GM19023 (cell line): Measurements from ENCODE around the gene SLC25A47.
A peak's percentile ranks its signal among the peaks of the same experiment; 100 is the strongest.
"Not testable (repeated sequence)": the region's sequence is repeated elsewhere in the genome, so short reads cannot be mapped to it uniquely, and the experiment has no call there.

Source experiments
- ATAC-seq: cut with Tn5 transposase; IDR thresholded peaks from one replicate; pipeline ENCODE4 v1.9.1; 2021; ENCODE audit warnings: mild to moderate bottlenecking, moderate library complexity; ENCODE audit not compliant: unreplicated experiment

The SLC25A47 gene, protein sequence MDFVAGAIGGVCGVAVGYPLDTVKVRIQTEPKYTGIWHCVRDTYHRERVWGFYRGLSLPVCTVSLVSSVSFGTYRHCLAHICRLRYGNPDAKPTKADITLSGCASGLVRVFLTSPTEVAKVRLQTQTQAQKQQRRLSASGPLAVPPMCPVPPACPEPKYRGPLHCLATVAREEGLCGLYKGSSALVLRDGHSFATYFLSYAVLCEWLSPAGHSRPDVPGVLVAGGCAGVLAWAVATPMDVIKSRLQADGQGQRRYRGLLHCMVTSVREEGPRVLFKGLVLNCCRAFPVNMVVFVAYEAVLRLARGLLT

DNA sequence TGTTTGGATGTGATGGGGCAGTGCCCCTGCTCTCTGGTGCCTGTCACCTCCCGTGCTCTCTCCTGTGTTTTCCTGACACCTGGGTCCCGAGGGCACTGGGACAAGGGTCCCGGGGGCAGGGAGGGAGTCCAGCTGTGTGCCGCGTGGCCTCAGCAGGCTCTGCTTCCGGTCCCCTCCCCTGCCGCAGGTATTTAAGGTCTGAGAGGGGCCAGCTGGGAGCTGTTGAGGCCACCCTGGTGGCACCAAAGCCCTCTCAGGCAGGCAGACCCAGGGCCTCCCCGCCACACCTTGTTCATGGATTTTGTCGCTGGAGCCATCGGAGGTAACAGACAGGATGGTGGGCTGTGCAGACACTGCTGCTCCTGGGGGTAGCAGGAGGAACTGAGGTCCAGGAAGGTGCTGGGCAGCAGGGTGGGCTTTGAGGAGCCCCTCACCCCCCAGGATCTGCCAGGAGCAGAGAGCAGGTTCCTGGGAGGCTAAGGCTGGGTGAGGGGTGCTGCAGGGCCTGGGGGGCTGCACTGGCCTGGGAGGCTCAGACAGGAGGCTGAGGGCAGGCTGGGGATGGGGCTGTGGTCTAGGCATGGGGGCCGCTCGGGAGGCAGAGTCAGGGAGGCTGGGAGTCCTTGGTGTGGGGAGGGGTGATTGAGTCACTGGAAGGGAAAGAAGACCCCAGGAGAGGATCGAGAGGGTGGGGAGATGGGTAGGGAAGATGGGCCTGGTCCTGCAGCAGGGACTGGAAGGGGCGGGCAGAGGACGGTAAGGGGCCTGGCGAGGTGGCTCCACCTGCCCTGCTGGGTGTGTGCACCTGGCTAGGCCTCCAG lies at the start of gene SLC25A47:
Gene SLC25A47 (plus strand): TSS at position 219 of the 821 bp plus-strand sequence. CDS start 76 bp downstream, at position 295.
- ATAC-seq = no peak

DNA sequence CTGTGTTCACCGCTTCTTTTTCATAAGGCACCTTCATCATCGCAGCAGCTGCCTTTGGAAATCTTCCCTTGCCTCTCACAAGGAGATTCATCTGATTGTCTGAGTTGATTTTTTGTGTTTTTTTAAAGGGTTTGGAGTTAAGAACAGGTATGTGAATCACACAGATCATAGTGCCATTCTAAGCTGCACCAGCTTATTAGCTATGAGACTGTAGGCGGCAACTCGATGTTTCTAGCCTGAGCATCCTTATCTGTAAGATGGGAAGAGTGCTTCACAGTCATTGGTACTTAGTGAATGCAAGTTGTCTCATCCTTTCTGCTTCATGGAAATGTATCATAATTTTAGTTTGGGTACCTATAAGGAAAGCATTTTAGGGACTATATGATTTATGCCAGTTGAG lies 48.9 kb upstream of the SLC25A47 start:
- ATAC-seq = no peak

DNA sequence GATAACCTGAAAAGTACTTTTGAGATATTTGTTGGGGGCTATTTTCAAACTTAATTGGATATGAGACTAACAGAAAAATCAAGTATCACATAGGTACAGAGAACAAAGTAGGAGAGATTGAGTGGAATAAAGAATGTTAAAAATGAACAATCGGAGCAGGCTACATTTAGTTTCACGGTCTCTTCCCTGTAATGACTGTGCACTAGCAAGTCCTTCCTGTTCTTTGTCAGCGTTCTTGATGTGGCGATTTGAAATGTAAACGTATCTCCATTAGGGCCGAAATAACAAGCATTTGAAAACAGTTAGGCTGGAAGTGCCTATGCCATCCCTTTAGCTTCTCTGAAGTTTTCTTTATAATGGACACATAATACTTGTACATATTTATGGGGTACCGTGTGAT lies 47.9 kb upstream of the SLC25A47 start:
- no peak for ATAC-seq

DNA sequence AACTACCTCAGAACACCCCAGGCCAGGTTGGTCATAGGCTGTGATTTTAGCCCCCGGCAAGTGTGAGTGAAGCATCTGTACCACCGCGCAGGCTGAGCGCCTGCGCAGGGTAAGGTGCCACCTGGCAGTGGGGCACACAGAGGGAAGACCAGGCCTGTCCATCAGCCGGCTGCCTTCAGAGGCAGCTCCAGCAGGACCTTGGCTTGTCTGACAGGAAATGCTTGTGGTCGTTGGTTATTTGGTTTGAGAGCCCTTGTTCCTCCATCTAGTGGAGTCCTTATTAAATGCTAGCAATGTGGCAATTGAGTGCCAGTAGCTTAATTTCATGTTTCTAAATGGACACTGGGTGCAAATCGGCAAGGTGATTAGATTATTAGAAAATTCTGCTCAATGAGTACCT lies 44.4 kb upstream of the SLC25A47 start:
- ATAC-seq = no peak

DNA sequence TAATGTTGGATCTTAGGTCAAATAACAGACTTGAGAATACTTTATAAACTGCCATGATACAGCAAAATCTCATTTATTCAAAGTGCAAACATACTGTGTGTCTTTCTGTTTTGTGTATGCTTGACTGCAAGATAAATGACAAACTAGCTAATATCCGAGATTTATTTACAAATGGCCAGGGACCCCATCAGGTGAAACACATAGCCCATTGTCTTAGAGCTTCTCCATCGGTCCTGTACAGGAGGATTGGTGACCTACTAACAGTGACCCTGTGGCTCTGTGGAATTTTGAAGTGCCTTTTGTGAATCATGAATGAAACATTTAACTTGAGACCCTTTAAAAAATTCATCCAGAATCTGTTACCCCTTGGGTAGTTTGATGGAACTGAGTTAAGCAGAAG lies 44.0 kb upstream of the SLC25A47 start:
- no peak for ATAC-seq

DNA sequence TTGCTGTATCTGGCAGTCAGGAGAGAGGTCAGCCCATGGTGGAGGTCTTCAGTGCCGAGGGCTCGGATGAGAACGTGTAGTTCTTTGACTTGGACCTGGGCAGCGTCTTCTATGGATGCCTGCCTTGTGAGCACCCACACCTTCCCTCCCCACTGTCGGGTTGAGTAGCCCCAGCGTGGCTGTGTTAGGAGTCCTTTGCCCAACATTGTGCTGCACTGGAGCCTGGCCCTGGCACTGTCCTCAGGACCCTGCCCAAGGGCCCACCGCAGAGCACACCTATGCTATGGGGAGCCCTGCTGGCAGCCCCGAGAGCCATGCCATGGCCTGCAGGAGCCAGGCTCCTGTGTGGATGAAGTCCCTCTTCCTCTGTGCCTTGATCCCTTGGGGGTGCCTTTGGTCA lies 43.6 kb upstream of the SLC25A47 start:
- no peak for ATAC-seq

DNA sequence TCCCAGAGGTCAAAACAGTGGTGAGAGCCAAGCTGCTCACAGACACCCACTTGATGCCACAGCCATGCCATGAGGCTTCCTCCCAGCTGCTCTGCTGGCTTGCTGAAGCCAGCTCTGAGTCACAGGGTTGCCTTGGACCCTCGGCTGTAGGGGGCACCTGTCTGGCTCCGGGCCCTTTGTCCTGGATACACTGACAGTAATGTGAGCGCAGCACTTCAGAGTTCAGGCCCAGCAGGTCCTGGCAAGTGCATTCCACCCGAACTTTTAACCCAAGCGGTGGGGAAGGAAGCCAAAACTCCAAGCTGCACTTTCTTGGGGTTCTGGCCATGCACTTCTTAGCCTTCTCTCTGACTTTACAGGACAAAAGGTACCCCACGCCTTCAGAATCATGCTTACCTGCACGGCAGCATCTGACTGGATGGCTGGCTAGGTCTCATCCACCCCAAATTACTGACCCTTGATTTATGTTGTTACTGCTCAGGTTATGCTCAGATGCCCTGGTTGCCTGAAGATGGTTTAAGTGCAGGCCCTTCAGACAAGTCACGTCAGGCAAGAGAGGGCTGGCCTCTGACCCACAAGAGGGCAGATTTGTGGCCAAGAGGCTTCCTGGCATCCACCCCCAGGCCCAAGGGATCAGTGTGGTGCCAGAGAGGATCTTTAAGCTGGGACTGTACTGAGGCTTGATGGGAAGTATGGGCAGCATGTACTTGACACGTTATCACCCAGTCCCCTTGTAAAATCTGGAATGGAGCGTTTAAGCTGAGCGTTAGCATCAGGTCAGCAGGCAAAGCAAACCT lies 41.7 kb upstream of the SLC25A47 start:
- no peak for ATAC-seq

DNA sequence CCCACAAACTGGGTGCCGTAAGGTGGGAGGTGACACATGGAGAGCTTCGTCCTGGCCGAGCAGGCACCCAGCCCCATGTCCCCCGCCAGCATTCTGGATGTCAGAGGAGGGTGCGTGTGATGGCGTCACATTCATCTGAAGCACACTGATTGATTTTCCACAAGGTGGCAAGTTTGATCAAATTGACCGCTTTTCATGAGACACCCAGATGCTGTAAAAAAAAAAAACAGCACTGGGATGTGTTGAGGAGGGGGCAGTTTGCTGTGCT lies 41.1 kb upstream of the SLC25A47 start:
- no peak for ATAC-seq

DNA sequence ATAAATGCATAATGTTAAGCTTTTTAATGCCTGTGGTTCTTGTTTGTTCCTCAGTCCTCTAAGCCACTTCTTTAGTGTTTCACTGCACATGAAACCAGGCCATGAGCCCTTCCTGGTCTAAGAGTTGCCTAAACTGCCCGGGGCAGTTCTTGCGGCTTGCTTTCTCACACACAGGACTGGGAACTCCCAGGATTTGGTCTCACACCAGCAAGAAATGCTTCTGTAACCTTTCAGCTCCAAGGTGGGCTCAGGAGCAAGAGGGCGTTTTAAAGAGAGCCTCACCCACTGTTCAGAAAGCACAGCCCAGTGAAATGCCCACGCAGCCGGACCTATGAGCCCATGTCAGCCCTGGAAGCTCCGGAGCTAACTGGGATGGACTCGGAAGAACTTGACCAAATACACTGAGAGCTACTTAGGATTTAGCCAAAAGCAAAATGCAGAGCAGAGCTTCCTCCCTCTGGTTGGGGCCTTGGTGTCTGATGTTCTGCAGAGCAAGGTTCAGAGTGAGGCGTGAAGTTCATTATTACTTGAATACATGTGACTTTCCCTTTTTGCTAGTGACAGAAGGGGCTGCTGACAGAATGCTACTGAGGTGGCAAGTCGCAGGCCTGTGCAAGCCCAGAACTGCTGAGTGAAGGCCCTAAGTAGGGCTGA lies 40.2 kb upstream of the SLC25A47 start:
- no peak for ATAC-seq

DNA sequence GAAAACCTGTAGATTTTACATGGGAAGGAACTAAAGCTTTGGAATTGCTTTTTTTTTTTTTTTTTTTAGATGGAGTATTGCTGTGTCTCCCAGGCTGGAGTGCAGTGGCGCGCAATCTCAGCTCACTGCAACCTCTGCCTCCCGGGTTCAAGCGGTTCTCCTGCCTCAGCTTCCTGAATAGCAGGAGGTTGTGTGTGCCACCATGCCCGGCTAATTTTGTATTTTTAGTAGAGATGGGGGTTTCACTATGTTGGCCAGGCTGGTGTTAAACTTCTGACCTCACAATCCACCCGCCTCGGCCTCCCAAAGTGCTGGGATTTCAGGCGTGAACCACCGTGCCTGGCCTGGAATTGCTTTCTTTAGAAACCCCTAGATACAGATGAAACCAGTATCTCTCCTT lies 39.7 kb upstream of the SLC25A47 start:
- not testable (repeated sequence) for ATAC-seq

DNA sequence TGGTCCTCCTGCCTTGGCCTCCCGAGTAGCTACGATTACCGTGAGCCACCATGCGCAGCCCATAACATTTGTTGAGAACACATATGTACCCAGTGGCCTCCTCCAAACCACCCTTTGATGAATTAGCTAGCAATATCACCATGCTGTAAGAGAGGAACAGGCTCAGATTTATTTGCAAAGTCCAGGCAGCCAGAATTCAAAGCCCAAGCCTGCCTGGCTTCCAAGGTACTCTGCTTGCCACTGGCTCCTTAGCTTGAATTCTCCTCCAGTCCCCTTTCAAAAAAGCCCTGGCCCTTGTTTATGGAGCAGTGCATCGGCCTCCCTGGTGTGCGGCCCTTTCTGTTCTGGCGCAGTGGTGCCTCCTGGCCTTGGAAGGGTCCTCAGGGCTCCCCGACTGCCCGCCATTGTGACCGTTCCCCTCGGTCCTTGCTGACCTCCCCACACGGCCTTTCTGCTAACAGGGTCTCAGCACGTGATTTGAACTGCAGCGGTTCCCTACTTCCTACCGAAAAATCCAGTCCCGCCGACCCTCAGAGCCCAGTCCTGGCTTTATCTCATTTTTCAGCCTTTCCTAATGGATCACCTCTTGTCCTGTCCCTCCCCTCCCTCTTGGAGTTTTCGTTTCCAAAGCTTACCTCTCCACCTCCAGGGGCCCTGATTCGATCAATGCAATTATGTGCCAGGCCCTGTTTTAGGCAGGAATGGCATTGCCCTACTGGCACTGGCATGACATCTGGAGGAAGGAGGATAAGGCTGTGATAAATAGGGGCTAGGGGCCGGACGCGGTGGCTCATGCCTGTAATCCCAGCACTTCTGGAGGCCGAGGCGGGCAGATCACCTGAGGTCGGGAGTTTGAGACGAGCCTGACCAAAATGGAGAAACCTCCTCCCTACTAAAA lies 38.9 kb upstream of the SLC25A47 start:
- no peak for ATAC-seq

DNA sequence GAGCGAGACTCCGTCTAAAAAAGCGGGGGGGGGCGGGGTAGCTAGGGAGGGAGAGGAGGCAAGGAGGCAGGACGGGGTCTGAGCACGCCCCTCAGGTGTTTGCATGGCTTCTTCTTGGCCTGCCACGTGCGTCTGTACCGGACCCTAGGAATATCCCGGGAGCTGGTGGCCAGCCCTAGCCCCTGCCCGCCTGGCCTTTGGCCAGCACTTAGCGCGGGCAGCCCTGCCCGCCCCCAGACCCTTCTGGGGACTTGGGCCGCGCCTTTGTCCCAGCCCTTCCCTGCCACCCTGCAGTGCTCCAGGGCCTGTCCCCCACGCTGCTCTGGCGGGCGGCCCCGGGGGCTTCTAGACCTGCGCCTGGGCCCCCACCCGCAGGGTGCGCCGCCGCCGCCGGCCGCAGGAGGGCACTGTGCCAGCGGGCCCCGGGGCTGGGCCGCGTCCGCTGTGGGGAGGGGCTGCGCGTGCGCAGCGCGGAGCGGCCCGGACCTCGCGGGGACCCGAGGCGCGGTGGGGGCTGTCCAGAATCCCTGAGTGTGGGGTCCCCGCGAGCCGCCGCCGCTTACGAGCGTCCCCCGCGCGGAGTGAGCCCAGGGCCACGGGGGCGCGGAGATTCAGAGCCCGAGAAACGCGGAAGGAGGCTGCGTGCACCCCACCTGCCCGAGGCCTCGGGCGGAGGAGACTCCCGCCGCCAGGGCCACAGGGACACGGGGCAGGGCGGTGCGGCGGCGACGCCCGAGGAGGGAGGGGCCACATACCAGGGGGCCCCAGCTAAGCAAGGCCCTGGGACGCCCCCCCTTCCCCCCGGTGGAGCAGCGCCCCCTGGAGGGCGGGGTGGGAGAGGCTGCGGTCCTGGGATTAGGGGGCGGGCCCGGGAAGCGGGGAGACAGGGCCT lies 37.9 kb upstream of the SLC25A47 start:
- peak; percentile 88 for ATAC-seq

DNA sequence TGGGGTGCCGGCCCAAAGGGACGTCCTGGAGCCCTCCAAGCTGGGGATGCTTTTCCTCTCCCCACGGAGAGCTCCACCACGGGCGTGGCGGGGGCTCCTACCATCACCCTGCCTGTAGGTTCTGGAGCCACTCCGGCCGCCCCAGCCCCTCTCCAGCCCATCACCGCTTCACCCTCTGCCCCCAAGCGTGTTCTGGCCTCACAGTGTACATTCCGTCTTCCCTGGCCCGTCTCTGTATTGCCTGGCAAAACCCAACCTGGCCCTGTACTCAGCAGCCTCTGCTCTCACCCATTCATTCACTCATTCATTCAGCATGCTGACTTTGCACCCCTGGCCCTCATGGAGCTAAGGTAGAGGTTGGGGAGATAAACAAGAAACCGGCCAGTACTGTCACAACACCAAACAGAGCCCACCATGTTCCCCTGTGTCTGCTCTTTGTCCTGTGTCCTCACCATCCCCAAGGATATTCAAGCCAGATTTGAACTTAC lies 37.2 kb upstream of the SLC25A47 start:
- no peak for ATAC-seq

DNA sequence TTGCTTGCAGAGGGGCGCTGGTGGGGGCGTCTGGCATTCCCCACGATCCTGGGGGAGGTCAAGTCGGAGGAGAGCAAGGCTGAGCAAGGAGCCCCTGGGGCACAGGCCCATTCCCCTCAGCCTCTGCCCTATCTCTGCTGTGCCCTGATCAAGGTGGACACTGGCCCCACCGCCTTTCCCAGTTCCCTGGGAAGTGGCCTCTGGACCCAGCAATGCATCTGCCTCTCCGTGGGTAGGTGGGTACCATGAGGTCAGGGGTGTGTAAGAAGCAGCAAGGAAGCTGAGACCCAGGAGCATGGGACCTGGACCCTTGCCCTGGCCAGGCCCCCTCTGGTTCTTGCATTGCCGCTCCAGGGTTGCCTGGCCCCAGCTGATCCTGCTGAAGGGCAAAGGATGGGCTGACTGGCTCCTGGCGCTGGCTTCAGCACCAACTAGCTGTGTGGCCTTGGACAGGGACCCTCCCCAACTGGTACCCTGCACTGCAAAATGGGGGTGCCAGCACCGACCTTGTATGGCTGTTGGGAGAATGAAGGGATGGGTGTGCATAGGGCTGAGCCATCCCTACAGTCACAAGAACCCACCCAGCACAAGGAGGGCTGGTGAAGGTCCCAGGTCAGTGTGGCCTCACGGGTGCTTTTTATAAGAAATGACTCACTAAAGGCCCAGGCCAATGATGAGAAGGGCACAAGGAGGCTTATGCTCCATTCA lies 36.5 kb upstream of the SLC25A47 start:
- ATAC-seq = no peak

DNA sequence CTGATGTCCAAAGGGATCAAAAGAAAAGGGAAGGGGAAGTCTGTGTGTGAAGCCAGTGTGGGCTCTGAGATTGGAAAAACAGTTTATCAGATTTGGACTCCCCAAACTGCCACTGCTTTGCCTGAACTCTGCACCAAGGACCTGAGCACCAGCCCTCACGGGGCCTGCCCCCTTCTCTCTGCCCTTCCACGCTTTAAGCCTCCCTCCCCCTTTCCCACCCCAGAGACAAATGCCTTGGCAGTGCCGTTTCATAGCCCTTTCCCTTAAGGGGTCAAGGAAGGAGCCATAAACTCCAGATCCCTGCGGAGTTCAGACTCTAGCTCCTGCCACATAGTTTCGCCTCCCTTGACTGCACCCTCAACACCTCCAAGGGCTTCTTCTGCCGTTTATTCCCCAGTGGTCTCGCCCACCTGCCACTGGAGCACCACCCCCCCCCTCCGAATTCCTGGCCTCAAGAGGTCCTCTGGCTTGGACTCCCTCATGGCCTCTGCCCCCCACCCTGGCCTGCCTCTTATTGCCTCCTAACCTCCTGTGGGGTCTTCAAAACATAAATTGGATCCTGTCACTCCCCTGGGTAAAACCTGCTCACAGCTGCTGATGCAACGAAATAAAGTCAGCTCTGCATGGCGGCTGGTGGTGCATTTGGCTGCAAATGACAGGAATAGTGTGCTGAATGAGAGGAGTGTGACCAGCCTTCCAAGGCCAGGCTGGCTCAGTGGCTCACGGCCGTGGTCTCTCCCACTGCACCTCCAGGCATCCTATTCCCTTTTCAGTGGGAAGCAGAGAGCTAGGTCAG lies 35.7 kb upstream of the SLC25A47 start:
- ATAC-seq = no peak

DNA sequence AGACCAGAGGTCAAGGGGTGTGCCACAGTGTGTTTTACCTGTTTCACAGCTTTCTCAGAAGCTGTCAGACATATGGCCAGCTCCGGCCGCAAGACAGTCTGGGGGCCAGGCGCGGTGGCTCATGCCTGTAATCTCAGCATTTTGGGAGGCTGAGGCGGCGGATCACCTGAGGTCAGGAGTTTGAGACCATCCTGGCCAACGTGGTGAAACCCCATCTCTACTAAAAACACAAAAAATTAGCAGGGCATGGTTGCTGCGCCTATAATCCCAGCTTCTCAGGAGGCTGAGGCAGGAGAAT lies 35.2 kb upstream of the SLC25A47 start:
- not testable (repeated sequence) for ATAC-seq

DNA sequence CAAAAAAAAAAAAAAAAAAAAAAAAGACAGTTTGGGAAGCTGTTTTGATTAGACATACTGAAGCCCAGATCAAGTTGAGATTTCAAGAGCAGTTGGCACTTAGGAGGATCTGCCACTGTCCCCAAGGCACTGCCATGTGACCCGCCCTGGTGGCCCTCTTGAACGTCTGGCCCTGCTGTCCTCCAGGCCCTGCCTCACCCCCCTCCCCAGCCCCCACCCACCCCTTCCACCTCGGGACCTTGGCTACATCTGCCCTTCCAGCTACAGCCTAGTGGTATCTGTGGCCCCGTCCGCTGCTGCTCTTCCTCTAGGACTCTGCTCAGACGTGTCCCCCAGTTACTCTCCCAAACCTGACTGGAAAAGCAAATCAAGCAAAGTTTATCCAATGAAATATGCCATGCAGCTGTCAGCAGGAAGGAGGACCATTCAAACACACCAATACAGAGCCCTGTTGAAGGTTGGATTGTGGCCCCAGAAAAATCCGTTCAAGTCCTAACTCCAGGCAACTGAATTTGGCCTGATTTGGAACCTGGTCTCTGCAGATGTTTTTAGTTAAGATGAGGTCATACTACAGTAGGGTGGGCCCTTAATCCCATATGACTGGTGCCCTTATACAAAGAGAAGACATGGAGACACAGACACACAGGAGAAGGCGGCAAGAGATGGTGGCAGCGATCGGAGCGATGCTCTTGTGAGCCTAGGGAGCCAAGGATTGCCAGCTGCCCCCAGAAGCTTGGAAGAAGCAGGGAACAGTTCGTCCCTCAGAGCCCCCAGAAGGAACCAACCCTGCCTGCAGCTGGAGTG lies 34.6 kb upstream of the SLC25A47 start:
- ATAC-seq = no peak
